ENCODE measurements around the gene BEND5. TPM values are rescaled to one million over a fixed set of nuclear protein-coding genes. Genes with fewer than 3 reads are reported as not detected.

BEND5 gene
- total and polyA plus RNA-seq, 4 donors: 1.3 to 10.1 (median 6.3) TPM

DNA sequence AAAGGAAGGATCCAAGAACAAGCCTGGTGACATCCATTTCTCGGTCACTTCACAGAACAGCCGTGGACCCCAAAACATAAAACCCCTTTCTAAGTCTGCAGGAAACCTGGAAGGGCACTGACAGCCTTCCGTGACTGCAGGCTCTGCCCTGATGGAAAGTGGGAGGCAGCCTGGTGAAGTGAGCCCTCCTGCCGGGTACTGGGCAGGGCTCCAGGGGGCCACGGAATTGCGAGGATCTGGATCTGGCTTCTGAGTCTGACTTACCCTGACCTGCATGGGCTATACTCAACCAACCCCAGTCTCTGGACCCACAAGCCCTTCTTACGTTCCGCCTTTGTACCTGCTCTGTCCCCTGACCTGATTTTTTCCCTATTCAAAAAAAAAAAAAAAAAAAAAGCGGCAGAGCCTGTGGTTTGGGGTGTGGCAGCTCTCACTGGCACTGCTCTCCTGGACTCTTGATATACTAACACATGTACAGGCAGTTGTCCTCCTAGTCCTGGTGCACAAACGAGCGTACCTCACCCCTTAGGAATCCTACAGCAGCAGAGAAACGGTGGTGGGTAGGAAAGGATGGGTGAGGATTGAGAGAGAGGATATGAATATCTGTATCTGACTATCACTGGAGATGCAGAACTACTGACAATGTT, 82.9 kb downstream of the BEND5 start:
- Histone ChIP-seq H3K27me3 (ENCODE audit: control insufficient read depth in 3 of 3, insufficient read depth in 3 of 3, low read length in 2 of 3) (no peaks in the 10 kb centered on the region), H3K4me1 (ENCODE audit: control insufficient read depth in 5 of 5, insufficient read depth in 5 of 5, low read length in 5 of 5) (peaks cover 0 to 5% (median 2%) of the 10 kb centered on the region in 5 donors), H3K9ac (ENCODE audit: insufficient read depth in 1 of 2, low read length in 2 of 2) (no peak overlapping the region), H3K9me3 (ENCODE audit: control insufficient read depth in 4 of 4, insufficient read depth in 3 of 4, low read length in 3 of 4) (no peaks in the 10 kb centered on the region), H3K4me3 (no peak overlapping the region), H3K36me3 (ENCODE audit: control insufficient read depth in 4 of 4, insufficient read depth in 4 of 4, low read length in 4 of 4) (no peaks in the 10 kb centered on the region), H3K27ac (ENCODE audit: low read depth in 1 of 2, low read length in 1 of 2) (no peak overlapping the region)
- TF ChIP-seq, protein P1, sequence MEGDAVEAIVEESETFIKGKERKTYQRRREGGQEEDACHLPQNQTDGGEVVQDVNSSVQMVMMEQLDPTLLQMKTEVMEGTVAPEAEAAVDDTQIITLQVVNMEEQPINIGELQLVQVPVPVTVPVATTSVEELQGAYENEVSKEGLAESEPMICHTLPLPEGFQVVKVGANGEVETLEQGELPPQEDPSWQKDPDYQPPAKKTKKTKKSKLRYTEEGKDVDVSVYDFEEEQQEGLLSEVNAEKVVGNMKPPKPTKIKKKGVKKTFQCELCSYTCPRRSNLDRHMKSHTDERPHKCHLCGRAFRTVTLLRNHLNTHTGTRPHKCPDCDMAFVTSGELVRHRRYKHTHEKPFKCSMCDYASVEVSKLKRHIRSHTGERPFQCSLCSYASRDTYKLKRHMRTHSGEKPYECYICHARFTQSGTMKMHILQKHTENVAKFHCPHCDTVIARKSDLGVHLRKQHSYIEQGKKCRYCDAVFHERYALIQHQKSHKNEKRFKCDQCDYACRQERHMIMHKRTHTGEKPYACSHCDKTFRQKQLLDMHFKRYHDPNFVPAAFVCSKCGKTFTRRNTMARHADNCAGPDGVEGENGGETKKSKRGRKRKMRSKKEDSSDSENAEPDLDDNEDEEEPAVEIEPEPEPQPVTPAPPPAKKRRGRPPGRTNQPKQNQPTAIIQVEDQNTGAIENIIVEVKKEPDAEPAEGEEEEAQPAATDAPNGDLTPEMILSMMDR (IDR thresholded peaks at IDR 0.05; ENCODE audit: control extremely low read depth, extremely low read depth): no peak
- no peak for ATAC-seq (ENCODE audit: insufficient read depth, low FRiP score)
- 63 to 80% methylated on average over 12 of the region's 12 CpGs for WGBS, 2 donors
- no peak for DNase-seq

DNA sequence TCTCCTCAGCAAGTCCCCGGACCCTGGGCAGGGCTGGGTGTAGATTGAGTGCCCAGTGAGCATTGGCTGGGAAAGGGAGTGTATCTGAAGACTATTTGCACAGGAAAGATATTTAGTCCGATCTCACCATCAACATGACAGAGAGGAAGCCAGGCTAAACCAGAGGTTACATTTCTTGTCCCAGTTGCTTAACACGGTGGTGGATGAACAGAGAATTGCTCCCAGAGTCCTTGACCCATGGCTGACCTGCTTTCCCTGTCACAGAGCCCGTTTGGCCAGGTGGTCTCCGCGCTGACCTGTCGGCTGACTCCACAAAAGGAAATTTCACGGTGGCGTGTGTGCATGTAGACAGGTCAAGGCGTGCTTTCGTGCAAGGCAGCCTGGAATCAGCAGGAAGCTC, 83.5 kb downstream of the BEND5 start:
- peaks cover 0 to 5% (median 3%) of the 10 kb centered on the region in 5 donors for H3K4me1 ChIP-seq (ENCODE audit: control insufficient read depth in 5 of 5, insufficient read depth in 5 of 5, low read length in 5 of 5)
- no peak overlapping the region for H3K9ac ChIP-seq (ENCODE audit: insufficient read depth in 1 of 2, low read length in 2 of 2)
- no peaks in the 10 kb centered on the region for H3K27me3 ChIP-seq (ENCODE audit: control insufficient read depth in 3 of 3, insufficient read depth in 3 of 3, low read length in 2 of 3)
- ATAC-seq (ENCODE audit: insufficient read depth, low FRiP score): no peak
- TF ChIP-seq, protein P1 (IDR thresholded peaks at IDR 0.05; ENCODE audit: control extremely low read depth, extremely low read depth): no peak
- no peaks in the 10 kb centered on the region for H3K9me3 ChIP-seq (ENCODE audit: control insufficient read depth in 4 of 4, insufficient read depth in 3 of 4, low read length in 3 of 4)
- H3K4me3 ChIP-seq: no peak overlapping the region
- DNase-seq: no peak
- no peaks in the 10 kb centered on the region for H3K36me3 ChIP-seq (ENCODE audit: control insufficient read depth in 4 of 4, insufficient read depth in 4 of 4, low read length in 4 of 4)
- no peak overlapping the region for H3K27ac ChIP-seq (ENCODE audit: low read depth in 1 of 2, low read length in 1 of 2)
- WGBS, 2 donors: 58 to 72% methylated on average over 11 of the region's 11 CpGs

DNA sequence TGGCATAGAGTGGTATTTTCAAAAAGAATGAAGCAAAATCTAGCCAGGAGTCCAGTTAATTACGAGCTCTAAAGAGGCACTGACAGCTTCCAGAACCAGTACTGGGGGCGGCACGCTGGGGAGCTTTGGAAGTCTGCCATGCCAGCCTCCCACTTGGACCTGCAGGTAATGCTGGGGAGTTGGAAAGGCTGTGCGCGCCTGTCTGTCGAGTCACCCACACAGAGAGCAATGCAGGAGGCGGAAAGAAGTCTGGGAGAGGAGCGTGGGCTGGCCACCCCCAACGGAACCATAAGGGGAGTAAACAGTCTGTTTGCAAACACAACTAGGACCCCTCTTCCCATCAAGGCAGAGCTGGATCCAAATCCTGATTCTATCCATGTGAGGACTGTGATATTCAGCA, 84.5 kb downstream of the BEND5 start:
- no peaks in the 10 kb centered on the region for H3K36me3 ChIP-seq (ENCODE audit: control insufficient read depth in 4 of 4, insufficient read depth in 4 of 4, low read length in 4 of 4)
- TF ChIP-seq, protein P1 (IDR thresholded peaks at IDR 0.05; ENCODE audit: control extremely low read depth, extremely low read depth): no peak
- ATAC-seq (ENCODE audit: insufficient read depth, low FRiP score): no peak
- peaks cover 0 to 13% (median 3%) of the 10 kb centered on the region in 5 donors for H3K4me1 ChIP-seq (ENCODE audit: control insufficient read depth in 5 of 5, insufficient read depth in 5 of 5, low read length in 5 of 5)
- WGBS, 2 donors: 80 to 87% methylated on average over 9 of the region's 9 CpGs
- H3K9me3 ChIP-seq (ENCODE audit: control insufficient read depth in 4 of 4, insufficient read depth in 3 of 4, low read length in 3 of 4): no peaks in the 10 kb centered on the region
- no peak overlapping the region for H3K9ac ChIP-seq (ENCODE audit: insufficient read depth in 1 of 2, low read length in 2 of 2)
- H3K4me3 ChIP-seq: no peak overlapping the region
- no peak overlapping the region for H3K27ac ChIP-seq (ENCODE audit: low read depth in 1 of 2, low read length in 1 of 2)
- no peak for DNase-seq
- no peaks in the 10 kb centered on the region for H3K27me3 ChIP-seq (ENCODE audit: control insufficient read depth in 3 of 3, insufficient read depth in 3 of 3, low read length in 2 of 3)
